A549 (cell line): ENCODE data around the gene SLC25A26. TPM values are rescaled to one million over a fixed set of nuclear protein-coding genes. Genes with fewer than 3 reads are reported as not detected.

Source experiments
- ATAC-seq, 2 experiments: fragments of 200-7000 bp in 1 of 2; fragments of >200 bp in 1 of 2; cut with Nextera tagmentation in 1 of 2; cut with Tn5 transposase in 1 of 2; 3 replicates each; pipeline versions ENCODE4 v1.8.0 to v1.9.1; 2018 to 2020; ENCODE audit warnings: mild to moderate bottlenecking in 1 of 2, moderate library complexity in 1 of 2
- CTCF ChIA-PET: fragments of 300-600 bp; sonication (Branson Sonifier 250); formaldehyde crosslinking; extraction: SDS; loops from one replicate; lab custom pipeline; 2021; ENCODE audit warnings: antibody characterized with exemption, inconsistent platforms; lab: Yijun Ruan, JAX
- POLR2A ChIA-PET: fragments of 350-600 bp; formaldehyde crosslinking; extraction: SDS; loops from one replicate; lab custom pipeline; 2021; ENCODE audit warnings: antibody characterized with exemption, inconsistent platforms; lab: Yijun Ruan, JAX
- DNase-seq, 2 experiments: peaks; one replicate each; pipeline versions ENCODE4 v3.0.0 to v3.0.0-alpha.2; 2011 to 2016; ENCODE audit warnings: low read depth in 1 of 2, low spot score in 1 of 2
- FAIRE-seq: peaks from 2 replicates; lab custom pipeline; 2011; peaks lifted over from hg19 to GRCh38; lab: Jason Lieb, UNC
- H3K27ac ChIP-seq, 2 experiments: fragments of >200 bp; sonication (Bioruptor Twin); formaldehyde crosslinking; 3 replicates each; pipeline ENCODE4 v1.5.1; 2016 to 2017
- H3K4me1 ChIP-seq: fragments of >200 bp; sonication (Bioruptor Twin); formaldehyde crosslinking; 3 replicates; pipeline ENCODE4 v1.6.1; 2016
- H3K4me2 ChIP-seq: fragments of >200 bp; sonication (Bioruptor Twin); formaldehyde crosslinking; 3 replicates; pipeline ENCODE4 v1.6.1; 2016
- H3K4me3 ChIP-seq: fragments of >200 bp; sonication (Bioruptor Twin); formaldehyde crosslinking; 3 replicates; pipeline ENCODE4 v1.5.1; 2016
- H3K9me3 ChIP-seq: fragments of >200 bp; sonication (Bioruptor Twin); formaldehyde crosslinking; 3 replicates; pipeline ENCODE4 v1.6.1; 2016
- FOXS1 ChIP-seq: fragments of 250-450 bp; sonication (Bioruptor Pico); IDR thresholded peaks from 2 replicates; pipeline ENCODE4 v1.5.0; 2020; ENCODE audit warnings: mild to moderate bottlenecking, moderate library complexity
- MAFK ChIP-seq: fragments of 450-650 bp; IDR thresholded peaks from 2 replicates; pipeline ENCODE4 v1.6.1; 2014; ENCODE audit not compliant: partially characterized antibody
- MAZ ChIP-seq: fragments of 150-350 bp; IDR thresholded peaks from 2 replicates; pipeline ENCODE4 v1.6.1; 2014; ENCODE audit warnings: antibody characterized with exemption, low read depth, low read length, borderline replicate concordance
- MYC ChIP-seq: IDR thresholded peaks from 2 replicates; pipeline ENCODE4 v1.6.1; 2012; ENCODE audit warnings: mild to moderate bottlenecking, inconsistent platforms, low read length, improper control_type of control experiment, borderline replicate concordance
- NR3C1 ChIP-seq: fragments of >200 bp; sonication (Bioruptor Twin); formaldehyde crosslinking; IDR thresholded peaks from 3 replicates; pipeline ENCODE4 v1.6.1; 2017
- POLR2AphosphoS2 ChIP-seq: conservative IDR thresholded peaks from 2 replicates; pipeline ENCODE4 v1.6.1; 2012; ENCODE audit warnings: low read length, improper control_type of control experiment, inconsistent platforms
- RCOR1 ChIP-seq: fragments of 150-350 bp; IDR thresholded peaks from 2 replicates; pipeline ENCODE4 v1.6.1; 2014; ENCODE audit warnings: antibody characterized with exemption, low read length, low read depth
- RNF2 ChIP-seq: fragments of 200-600 bp; sonication (generic); IDR thresholded peaks from 2 replicates; pipeline ENCODE4 v1.6.1; 2016; ENCODE audit warnings: low read depth, mild to moderate bottlenecking, antibody characterized with exemption, moderate library complexity, borderline replicate concordance
- ZFP36 ChIP-seq: fragments of 450-650 bp; IDR thresholded peaks from 2 replicates; pipeline ENCODE4 v1.6.1; 2014; ENCODE audit warnings: borderline replicate concordance; ENCODE audit not compliant: partially characterized antibody
- WGBS: methylation state at CpG from one replicate; pipeline ENCODE4 v1.1.6; 2017; ENCODE audit errors: missing lambda C conversion rate; 5-methylcytosine and 5-hydroxymethylcytosine counted together
- polyA plus RNA-seq, 4 experiments: library from polyadenylated mRNA; depleted of rRNA in 3 of 4; stranded (reverse); fragments of >200 nt; fragmentation: RNase III in 1 of 4; extraction: RNeasy Plus Mini Kit Qiagen cat#74134 plus additional on column Dnase treatment in 1 of 4; gene quantifications; 2 replicates in 3 of 4; 3 replicates in 1 of 4; pipeline ENCODE4 v1.2.3, GENCODE V29; 2011 to 2017
- TF ChIP-seq, protein P1 (sequence below): fragments of 150-350 bp; IDR thresholded peaks from 2 replicates; pipeline ENCODE4 v1.6.1; 2014; ENCODE audit warnings: low read depth, mild to moderate bottlenecking, low read length
- TF ChIP-seq, protein P2 (sequence below): fragments of 250-450 bp; sonication (Bioruptor Pico); IDR thresholded peaks from 2 replicates; pipeline ENCODE4 v1.5.0; 2021; ENCODE audit warnings: mild to moderate bottlenecking, moderate library complexity, borderline replicate concordance
- TF ChIP-seq, protein P3 (sequence below): fragments of >200 bp; sonication (Bioruptor Twin); formaldehyde crosslinking; IDR thresholded peaks from 3 replicates; pipeline ENCODE4 v1.5.1; 2016
- TF ChIP-seq, protein P4 (sequence below): IDR thresholded peaks from 2 replicates; pipeline ENCODE4 v1.6.1; 2012
- TF ChIP-seq, protein P5 (sequence below): fragments of >200 bp; sonication (Bioruptor Twin); formaldehyde crosslinking; IDR thresholded peaks from 3 replicates; pipeline ENCODE4 v1.6.1; 2016
- TF ChIP-seq, protein P6 (sequence below): IDR thresholded peaks from 2 replicates; pipeline ENCODE4 v1.6.1; 2012; ENCODE audit warnings: low read depth, borderline replicate concordance
- TF ChIP-seq, protein P7 (sequence below): fragments of >200 bp; sonication (Bioruptor Twin); formaldehyde crosslinking; IDR thresholded peaks from 2 replicates; pipeline ENCODE4 v1.6.1; 2016

The SLC25A26 gene
- polyA plus RNA-seq, 2 of the 4 experiments (the other 2 are of a cell fraction), result 13.0 to 30.5 TPM

DNA sequence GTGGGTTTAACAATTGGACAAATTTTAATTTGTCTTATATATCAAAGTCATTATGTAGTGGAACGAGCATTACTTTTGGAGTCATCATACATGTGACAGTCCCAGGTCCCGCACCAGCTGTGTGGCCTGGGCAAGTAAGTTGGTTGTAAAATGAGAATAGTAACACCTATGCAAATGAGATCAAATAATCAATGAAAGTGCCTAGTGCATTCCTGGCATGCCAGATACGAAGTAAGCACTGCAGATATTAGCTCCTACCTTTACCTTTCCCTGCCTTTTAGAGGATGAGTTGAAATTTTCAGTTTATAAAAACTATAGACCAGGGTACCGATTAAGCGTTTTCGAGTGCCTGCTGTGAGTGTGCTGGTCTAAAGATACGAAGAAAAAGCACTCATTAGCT is 145.9 kb downstream of the SLC25A26 start:
- DNase-seq (no peak), ATAC-seq (no peak), FAIRE-seq (no peak)
- ChIA-PET POLR2A (no interaction called here), CTCF (interaction anchor here (1.0 to 1.1 kb wide), 2 partner anchors 11 to 90 kb away, joined by 3 to 4 read pairs; no protein-coding TSS in a partner anchor)
- Histone ChIP-seq H3K4me3 (no peak overlapping the region), H3K27ac (no peak overlapping the region), H3K4me2 (no peak overlapping the region)
- WGBS, result 89% methylated on average over 7 of the region's 7 CpGs
- TF ChIP-seq RNF2, result no peak
- TF ChIP-seq, protein P1, sequence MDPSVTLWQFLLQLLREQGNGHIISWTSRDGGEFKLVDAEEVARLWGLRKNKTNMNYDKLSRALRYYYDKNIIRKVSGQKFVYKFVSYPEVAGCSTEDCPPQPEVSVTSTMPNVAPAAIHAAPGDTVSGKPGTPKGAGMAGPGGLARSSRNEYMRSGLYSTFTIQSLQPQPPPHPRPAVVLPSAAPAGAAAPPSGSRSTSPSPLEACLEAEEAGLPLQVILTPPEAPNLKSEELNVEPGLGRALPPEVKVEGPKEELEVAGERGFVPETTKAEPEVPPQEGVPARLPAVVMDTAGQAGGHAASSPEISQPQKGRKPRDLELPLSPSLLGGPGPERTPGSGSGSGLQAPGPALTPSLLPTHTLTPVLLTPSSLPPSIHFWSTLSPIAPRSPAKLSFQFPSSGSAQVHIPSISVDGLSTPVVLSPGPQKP, result no peak
- no peak for TF ChIP-seq MYC
- TF ChIP-seq NR3C1, result no peak
- TF ChIP-seq, protein P2, sequence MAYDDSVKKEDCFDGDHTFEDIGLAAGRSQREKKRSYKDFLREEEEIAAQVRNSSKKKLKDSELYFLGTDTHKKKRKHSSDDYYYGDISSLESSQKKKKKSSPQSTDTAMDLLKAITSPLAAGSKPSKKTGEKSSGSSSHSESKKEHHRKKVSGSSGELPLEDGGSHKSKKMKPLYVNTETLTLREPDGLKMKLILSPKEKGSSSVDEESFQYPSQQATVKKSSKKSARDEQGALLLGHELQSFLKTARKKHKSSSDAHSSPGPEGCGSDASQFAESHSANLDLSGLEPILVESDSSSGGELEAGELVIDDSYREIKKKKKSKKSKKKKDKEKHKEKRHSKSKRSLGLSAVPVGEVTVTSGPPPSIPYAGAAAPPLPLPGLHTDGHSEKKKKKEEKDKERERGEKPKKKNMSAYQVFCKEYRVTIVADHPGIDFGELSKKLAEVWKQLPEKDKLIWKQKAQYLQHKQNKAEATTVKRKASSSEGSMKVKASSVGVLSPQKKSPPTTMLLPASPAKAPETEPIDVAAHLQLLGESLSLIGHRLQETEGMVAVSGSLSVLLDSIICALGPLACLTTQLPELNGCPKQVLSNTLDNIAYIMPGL, result no peak
- no peak for TF ChIP-seq RCOR1
- TF ChIP-seq, all 56 proteins: peak for 0
- Histone ChIP-seq H3K4me1 (no peaks in the 10 kb centered on the region), H3K9me3 (no peaks in the 10 kb centered on the region)

DNA sequence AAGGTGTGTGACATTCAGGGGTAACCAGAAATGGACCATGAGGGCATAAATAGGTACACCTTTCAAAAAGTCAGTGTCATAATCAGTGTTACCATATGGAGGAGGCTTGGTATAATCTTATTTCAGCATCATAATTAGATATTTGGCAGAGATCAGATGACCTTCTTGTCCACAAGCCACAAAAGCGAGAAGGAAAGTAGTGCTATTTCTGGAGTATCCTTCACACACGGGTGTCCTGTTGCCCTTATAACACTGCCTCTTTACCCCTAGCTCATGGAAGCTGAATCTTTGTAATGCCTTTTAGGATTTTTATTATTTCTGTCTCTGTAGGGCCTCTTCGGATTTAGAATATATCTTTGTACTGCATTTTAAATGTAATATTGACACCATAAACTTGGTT is 147.2 kb downstream of the SLC25A26 start:
- CTCF ChIA-PET, result no interaction called here
- 86% methylated on average over 3 of the region's 3 CpGs for whole genome bisulfite sequencing
- ATAC-seq (no peak), DNase-seq (no peak), FAIRE-seq (no peak)
- POLR2A ChIA-PET, result no interaction called here
- Histone ChIP-seq H3K4me1 (no peaks in the 10 kb centered on the region), H3K9me3 (no peaks in the 10 kb centered on the region), H3K4me2 (no peak overlapping the region), H3K27ac (no peak overlapping the region), H3K4me3 (no peak overlapping the region)
- TF ChIP-seq MAZ, result no peak
- TF ChIP-seq, protein P3, sequence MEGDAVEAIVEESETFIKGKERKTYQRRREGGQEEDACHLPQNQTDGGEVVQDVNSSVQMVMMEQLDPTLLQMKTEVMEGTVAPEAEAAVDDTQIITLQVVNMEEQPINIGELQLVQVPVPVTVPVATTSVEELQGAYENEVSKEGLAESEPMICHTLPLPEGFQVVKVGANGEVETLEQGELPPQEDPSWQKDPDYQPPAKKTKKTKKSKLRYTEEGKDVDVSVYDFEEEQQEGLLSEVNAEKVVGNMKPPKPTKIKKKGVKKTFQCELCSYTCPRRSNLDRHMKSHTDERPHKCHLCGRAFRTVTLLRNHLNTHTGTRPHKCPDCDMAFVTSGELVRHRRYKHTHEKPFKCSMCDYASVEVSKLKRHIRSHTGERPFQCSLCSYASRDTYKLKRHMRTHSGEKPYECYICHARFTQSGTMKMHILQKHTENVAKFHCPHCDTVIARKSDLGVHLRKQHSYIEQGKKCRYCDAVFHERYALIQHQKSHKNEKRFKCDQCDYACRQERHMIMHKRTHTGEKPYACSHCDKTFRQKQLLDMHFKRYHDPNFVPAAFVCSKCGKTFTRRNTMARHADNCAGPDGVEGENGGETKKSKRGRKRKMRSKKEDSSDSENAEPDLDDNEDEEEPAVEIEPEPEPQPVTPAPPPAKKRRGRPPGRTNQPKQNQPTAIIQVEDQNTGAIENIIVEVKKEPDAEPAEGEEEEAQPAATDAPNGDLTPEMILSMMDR, result no peak
- TF ChIP-seq ZFP36, result no peak
- TF ChIP-seq, protein P4, sequence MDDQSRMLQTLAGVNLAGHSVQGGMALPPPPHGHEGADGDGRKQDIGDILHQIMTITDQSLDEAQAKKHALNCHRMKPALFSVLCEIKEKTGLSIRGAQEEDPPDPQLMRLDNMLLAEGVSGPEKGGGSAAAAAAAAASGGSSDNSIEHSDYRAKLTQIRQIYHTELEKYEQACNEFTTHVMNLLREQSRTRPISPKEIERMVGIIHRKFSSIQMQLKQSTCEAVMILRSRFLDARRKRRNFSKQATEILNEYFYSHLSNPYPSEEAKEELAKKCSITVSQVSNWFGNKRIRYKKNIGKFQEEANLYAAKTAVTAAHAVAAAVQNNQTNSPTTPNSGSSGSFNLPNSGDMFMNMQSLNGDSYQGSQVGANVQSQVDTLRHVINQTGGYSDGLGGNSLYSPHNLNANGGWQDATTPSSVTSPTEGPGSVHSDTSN, result no peak
- TF ChIP-seq FOXS1 (CRISPR knock-in tag), result no peak
- no peak for TF ChIP-seq POLR2AphosphoS2
- TF ChIP-seq, protein P5, sequence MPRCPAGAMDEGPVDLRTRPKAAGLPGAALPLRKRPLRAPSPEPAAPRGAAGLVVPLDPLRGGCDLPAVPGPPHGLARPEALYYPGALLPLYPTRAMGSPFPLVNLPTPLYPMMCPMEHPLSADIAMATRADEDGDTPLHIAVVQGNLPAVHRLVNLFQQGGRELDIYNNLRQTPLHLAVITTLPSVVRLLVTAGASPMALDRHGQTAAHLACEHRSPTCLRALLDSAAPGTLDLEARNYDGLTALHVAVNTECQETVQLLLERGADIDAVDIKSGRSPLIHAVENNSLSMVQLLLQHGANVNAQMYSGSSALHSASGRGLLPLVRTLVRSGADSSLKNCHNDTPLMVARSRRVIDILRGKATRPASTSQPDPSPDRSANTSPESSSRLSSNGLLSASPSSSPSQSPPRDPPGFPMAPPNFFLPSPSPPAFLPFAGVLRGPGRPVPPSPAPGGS, result no peak
- TF ChIP-seq, protein P6, sequence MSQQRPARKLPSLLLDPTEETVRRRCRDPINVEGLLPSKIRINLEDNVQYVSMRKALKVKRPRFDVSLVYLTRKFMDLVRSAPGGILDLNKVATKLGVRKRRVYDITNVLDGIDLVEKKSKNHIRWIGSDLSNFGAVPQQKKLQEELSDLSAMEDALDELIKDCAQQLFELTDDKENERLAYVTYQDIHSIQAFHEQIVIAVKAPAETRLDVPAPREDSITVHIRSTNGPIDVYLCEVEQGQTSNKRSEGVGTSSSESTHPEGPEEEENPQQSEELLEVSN, result no peak
- TF ChIP-seq MAFK, result no peak
- TF ChIP-seq, protein P1, result no peak
- TF ChIP-seq, protein P7, sequence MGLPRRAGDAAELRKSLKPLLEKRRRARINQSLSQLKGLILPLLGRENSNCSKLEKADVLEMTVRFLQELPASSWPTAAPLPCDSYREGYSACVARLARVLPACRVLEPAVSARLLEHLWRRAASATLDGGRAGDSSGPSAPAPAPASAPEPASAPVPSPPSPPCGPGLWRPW, result no peak
